ENCODE data around the gene CELA3A.
A peak's percentile ranks its signal among the peaks of the same experiment; 100 is the strongest.
"Not testable (repeated sequence)": the region's sequence is repeated elsewhere in the genome, so short reads cannot be mapped to it uniquely, and the experiment has no call there.

The CELA3A gene

GRCh38 chr1:22030057-22030456 lies 28.6 kb downstream of the CELA3A start:
- no peak for TF ChIP-seq CTCF (IDR thresholded peaks at IDR 0.05; ENCODE audit: insufficient read depth, low read depth, low read length, missing control alignments)
- H3K4me3 ChIP-seq (ENCODE audit: low read depth, low read length), result no peak overlapping the region
- DNase-seq (ENCODE audit: low read depth), result no peak

GRCh38 chr1:22030473-22030872 lies 29.0 kb downstream of the CELA3A start:
- H3K4me3 ChIP-seq (ENCODE audit: low read depth, low read length), result no peak overlapping the region
- no peak for DNase-seq (ENCODE audit: low read depth)
- TF ChIP-seq CTCF (IDR thresholded peaks at IDR 0.05; ENCODE audit: insufficient read depth, low read depth, low read length, missing control alignments), result no peak

GRCh38 chr1:22031214-22031962 lies 29.9 kb downstream of the CELA3A start:
- H3K4me3 ChIP-seq (ENCODE audit: low read depth, low read length), result no peak overlapping the region
- no peak for TF ChIP-seq CTCF (IDR thresholded peaks at IDR 0.05; ENCODE audit: insufficient read depth, low read depth, low read length, missing control alignments)
- DNase-seq (ENCODE audit: low read depth), result no peak

- DNase-seq (ENCODE audit: low read depth); H3K4me3 ChIP-seq (ENCODE audit: low read depth, low read length): not testable (repeated sequence)
Observed at GRCh38 chr1:22034834-22035233, 33.4 kb downstream of the CELA3A start.

- DNase-seq (ENCODE audit: low read depth), result no peak
- no peak overlapping the region for H3K4me3 ChIP-seq (ENCODE audit: low read depth, low read length)
- TF ChIP-seq CTCF (IDR thresholded peaks at IDR 0.05; ENCODE audit: insufficient read depth, low read depth, low read length, missing control alignments), result no peak
Observed at GRCh38 chr1:22037520-22037919, 36.1 kb downstream of the CELA3A start.

- no peak for TF ChIP-seq CTCF (IDR thresholded peaks at IDR 0.05; ENCODE audit: insufficient read depth, low read depth, low read length, missing control alignments)
- no peak for DNase-seq (ENCODE audit: low read depth)
- H3K4me3 ChIP-seq (ENCODE audit: low read depth, low read length), result no peak overlapping the region
Observed at GRCh38 chr1:22038036-22038435, 36.6 kb downstream of the CELA3A start.

- TF ChIP-seq CTCF (IDR thresholded peaks at IDR 0.05; ENCODE audit: insufficient read depth, low read depth, low read length, missing control alignments), result peak; percentile 32
- peak overlapping the region; percentile 43 for H3K4me3 ChIP-seq (ENCODE audit: low read depth, low read length)
- DNase-seq (ENCODE audit: low read depth), result peak; percentile 99
Observed at GRCh38 chr1:22039594-22040285, 38.3 kb downstream of the CELA3A start.

Data from GM12865 (cell line).